Caco-2 (cell line): Measurements from ENCODE around the gene FOLR2. TPM values are rescaled to one million over a fixed set of nuclear protein-coding genes. Genes with fewer than 3 reads are reported as not detected.
A peak's percentile ranks its signal among the peaks of the same experiment; 100 is the strongest.
"Not testable (repeated sequence)": the region's sequence is repeated elsewhere in the genome, so short reads cannot be mapped to it uniquely, and the experiment has no call there.

Experiments
- BruUV-seq: library from RNA; stranded (reverse); fragments of 400-500 nt; replicated peaks from 2 replicates; lab custom pipeline; 2021; lab: Mats Ljungman, UMichigan
- CTCF ChIA-PET: fragments of 300-600 bp; sonication (Branson Sonifier 250); formaldehyde crosslinking; loops from one replicate; lab custom pipeline; 2022; ENCODE audit warnings: antibody characterized with exemption; lab: Charles Lee
- POLR2A ChIA-PET: fragments of 300-600 bp; sonication (Branson Sonifier 250); formaldehyde crosslinking; loops from one replicate; lab custom pipeline; 2022; ENCODE audit warnings: antibody characterized with exemption; lab: Charles Lee
- DNase-seq, 2 experiments: peaks; one replicate each; pipeline versions ENCODE4 v3.0.0 to v3.0.0-alpha.2; 2020 to 2022
- H3K27me3 ChIP-seq: replicated peaks from 2 replicates; pipeline ENCODE4 v1.6.0; 2011; ENCODE audit warnings: low read length; ENCODE audit not compliant: control insufficient read depth, insufficient read depth
- H3K36me3 ChIP-seq: 2 replicates; pipeline ENCODE4 v1.5.1; 2011; ENCODE audit warnings: low read length; ENCODE audit not compliant: control insufficient read depth, insufficient read depth
- H3K4me1 ChIP-seq: fragments of 250-450 bp; sonication (Bioruptor Pico); 2 replicates; pipeline ENCODE4 v1.5.1; 2020; ENCODE audit warnings: mild to moderate bottlenecking
- H3K4me3 ChIP-seq: 2 replicates; pipeline ENCODE4 v1.5.1; 2011; ENCODE audit warnings: low read depth, mild to moderate bottlenecking, control low read depth, low read length
- H3K9me3 ChIP-seq: fragments of 250-450 bp; sonication (Bioruptor Pico); 2 replicates; pipeline ENCODE4 v1.5.1; 2020; ENCODE audit warnings: mild to moderate bottlenecking, moderate library complexity
- H3K27ac Mint-ChIP-seq: one replicate; pipeline ENCODE4 v1.8.0; 2022; ENCODE audit warnings: mixed read lengths; ENCODE audit not compliant: unreplicated experiment
- H3K27me3 Mint-ChIP-seq: one replicate; pipeline ENCODE4 v1.8.0; 2022; ENCODE audit warnings: mixed read lengths; ENCODE audit not compliant: insufficient read depth, unreplicated experiment
- H3K36me3 Mint-ChIP-seq: one replicate; pipeline ENCODE4 v1.8.0; 2022; ENCODE audit warnings: mild to moderate bottlenecking, mixed read lengths; ENCODE audit not compliant: insufficient read depth, unreplicated experiment
- H3K4me1 Mint-ChIP-seq: one replicate; pipeline ENCODE4 v1.8.0; 2022; ENCODE audit warnings: low read depth, mixed read lengths; ENCODE audit not compliant: unreplicated experiment
- H3K4me3 Mint-ChIP-seq: one replicate; pipeline ENCODE4 v1.8.0; 2022; ENCODE audit warnings: mild to moderate bottlenecking, moderate library complexity, mixed read lengths; ENCODE audit not compliant: unreplicated experiment
- H3K9me3 Mint-ChIP-seq: one replicate; pipeline ENCODE4 v1.8.0; 2022; ENCODE audit warnings: mixed read lengths; ENCODE audit not compliant: unreplicated experiment
- intact Hi-C: fragments of 100-400 bp; cut with micrococcal nuclease; formaldehyde crosslinking; loops from one replicate; pipeline ENCODE4 v1.10.0; 2022; ENCODE audit not compliant: unreplicated experiment
- total RNA-seq: library from RNA; stranded (reverse); gene quantifications from 2 replicates; pipeline ENCODE4 v1.2.3, GENCODE V29; 2022
- TF ChIP-seq, protein P1 (sequence below), 2 experiments: fragments of 200-600 bp in 1 of 2; IDR thresholded peaks; 1 replicate in 1 of 2; 2 replicates in 1 of 2; pipeline versions ENCODE4 v1.5.1 to v1.8.0; 2011 to 2022; ENCODE audit warnings: antibody characterized with exemption in 1 of 2, control low read depth in 1 of 2, inconsistent platforms in 1 of 2, low read depth in 1 of 2, low read length in 1 of 2, mild to moderate bottlenecking in 1 of 2, moderate library complexity in 1 of 2; ENCODE audit not compliant: insufficient read depth in 1 of 2, severe bottlenecking in 1 of 2, unreplicated experiment in 1 of 2

FOLR2 gene
- total RNA-seq, 1 experiment from 2014 or later: not detected

DNA sequence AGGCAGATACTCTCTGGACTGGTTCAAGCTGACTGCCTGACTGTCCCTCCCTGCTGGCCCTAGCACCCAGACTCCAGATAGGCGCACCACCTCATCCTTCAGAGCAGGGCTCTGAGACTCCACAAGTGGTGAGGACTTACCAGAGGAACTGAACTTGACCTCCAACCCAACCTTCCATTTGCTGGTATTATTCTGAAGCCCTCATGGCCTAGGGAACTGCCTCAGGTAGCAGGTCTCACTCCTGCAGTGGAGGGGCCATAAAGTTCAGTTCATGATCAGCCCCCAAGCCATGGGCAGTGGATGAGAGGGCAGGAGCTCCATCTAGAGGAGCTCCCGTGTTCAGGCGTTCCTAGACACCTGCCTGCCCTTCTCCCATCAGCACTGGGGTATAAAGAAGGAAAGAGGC, 35.0 kb upstream of the FOLR2 start:
- H3K36me3 Mint-ChIP-seq, H3K27me3 ChIP-seq, H3K9me3 Mint-ChIP-seq, POLR2A ChIA-PET, H3K4me3 ChIP-seq, H3K27me3 Mint-ChIP-seq, H3K4me3 Mint-ChIP-seq, H3K9me3 ChIP-seq, BruUV-seq, H3K36me3 ChIP-seq: not testable (repeated sequence)
- intact Hi-C loops: loop anchor here (1.0 to 5.0 kb wide), 2 partner anchors 37 to 41 kb away; partner anchors contain the start of gene INPPL1
- CTCF ChIA-PET: interaction anchor here (0.6 to 5.0 kb wide), 10 partner anchors 29 to 339 kb away, joined by 3 to 54 read pairs (median 4); partner anchors contain the start of gene FOLR3
- H3K27ac Mint-ChIP-seq: peak overlapping the region; percentile 40
- peaks cover 13% of the 10 kb centered on the region for H3K4me1 ChIP-seq
- H3K4me1 Mint-ChIP-seq: peaks cover 27% of the 10 kb centered on the region
- peak; percentile 65 to 77 for DNase-seq
- TF ChIP-seq, protein P1, sequence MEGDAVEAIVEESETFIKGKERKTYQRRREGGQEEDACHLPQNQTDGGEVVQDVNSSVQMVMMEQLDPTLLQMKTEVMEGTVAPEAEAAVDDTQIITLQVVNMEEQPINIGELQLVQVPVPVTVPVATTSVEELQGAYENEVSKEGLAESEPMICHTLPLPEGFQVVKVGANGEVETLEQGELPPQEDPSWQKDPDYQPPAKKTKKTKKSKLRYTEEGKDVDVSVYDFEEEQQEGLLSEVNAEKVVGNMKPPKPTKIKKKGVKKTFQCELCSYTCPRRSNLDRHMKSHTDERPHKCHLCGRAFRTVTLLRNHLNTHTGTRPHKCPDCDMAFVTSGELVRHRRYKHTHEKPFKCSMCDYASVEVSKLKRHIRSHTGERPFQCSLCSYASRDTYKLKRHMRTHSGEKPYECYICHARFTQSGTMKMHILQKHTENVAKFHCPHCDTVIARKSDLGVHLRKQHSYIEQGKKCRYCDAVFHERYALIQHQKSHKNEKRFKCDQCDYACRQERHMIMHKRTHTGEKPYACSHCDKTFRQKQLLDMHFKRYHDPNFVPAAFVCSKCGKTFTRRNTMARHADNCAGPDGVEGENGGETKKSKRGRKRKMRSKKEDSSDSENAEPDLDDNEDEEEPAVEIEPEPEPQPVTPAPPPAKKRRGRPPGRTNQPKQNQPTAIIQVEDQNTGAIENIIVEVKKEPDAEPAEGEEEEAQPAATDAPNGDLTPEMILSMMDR (IDR thresholded peaks at IDR 0.05; ENCODE audit: insufficient read depth in 1 of 2, low read depth in 1 of 2, low read length in 1 of 2, severe bottlenecking in 1 of 2, unreplicated experiment in 1 of 2): peak; percentile 57 to 72

DNA sequence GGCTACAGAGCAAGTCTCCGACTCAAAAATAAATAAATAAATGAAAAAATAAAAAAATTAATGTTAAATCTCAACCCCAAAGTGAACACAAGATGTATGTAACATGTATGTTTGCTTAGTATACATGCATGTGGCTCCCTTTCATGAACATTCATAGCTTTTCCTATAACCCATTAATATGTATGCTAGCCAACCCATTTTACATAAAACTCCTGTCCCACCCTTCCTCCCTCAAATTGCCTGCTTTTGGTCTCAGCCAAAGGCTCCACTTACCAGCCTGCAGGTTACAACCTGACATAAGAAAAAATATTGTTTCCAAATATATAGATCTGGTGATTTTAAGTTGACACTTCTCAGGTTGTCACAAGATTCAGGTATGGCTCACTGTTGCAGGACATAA, 28.3 kb upstream of the FOLR2 start:
- POLR2A ChIA-PET: no interaction called here

DNA sequence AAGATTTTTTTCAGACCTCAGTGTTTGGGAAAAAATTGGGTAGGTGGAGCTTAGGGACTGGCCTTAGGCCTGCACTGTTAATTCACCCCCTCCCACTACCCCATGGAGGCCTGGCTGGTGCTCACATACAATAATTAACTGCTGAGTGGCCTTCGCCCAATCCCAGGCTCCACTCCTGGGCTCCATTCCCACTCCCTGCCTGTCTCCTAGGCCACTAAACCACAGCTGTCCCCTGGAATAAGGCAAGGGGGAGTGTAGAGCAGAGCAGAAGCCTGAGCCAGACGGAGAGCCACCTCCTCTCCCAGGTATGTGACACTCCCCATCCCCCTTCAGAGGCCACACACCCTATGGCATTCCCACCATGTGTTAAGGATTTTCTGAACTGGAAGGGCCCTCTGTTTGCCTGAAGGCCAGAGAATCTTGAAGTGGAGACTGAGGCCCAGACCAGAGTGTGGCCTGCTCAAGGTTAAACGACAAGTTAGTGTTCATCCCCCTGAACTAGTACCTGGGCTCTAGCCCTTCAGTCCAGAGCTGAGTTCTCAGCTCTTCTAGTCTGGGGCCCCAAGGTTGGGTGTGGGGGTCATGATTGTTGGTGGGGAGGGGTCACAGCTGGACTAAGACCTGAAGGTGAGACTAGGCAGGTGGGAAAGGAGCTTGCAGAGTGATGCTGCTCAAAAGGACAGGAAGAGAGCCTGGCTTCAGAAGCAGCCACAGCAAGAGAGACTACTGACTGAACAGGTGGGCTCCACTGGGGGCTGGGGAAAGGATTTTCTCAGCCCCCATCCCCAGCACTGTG, 26.9 kb upstream of the FOLR2 start:
- TF ChIP-seq, protein P1 (IDR thresholded peaks at IDR 0.05; ENCODE audit: insufficient read depth in 1 of 2, low read depth in 1 of 2, low read length in 1 of 2, severe bottlenecking in 1 of 2, unreplicated experiment in 1 of 2): no peak
- Histone ChIP-seq H3K9me3 (no peaks in the 10 kb centered on the region), H3K36me3 (no peaks in the 10 kb centered on the region), H3K4me1 (peaks cover 34% of the 10 kb centered on the region), H3K27me3 (no peaks in the 10 kb centered on the region), H3K4me3 (no peak overlapping the region)
- TSS peak; percentile 13 for BruUV-seq
- no peaks in the 10 kb centered on the region for H3K36me3 Mint-ChIP-seq
- DNase-seq: peak; percentile 77 to 88
- peak overlapping the region; percentile 27 for H3K4me3 Mint-ChIP-seq
- intact Hi-C loops: no loop called here
- no peaks in the 10 kb centered on the region for H3K27me3 Mint-ChIP-seq
- H3K27ac Mint-ChIP-seq: peak overlapping the region; percentile 93
- POLR2A ChIA-PET: interaction anchor here (0.6 to 1.6 kb wide), 3 partner anchors 53 to 348 kb away, joined by 4 to 5 read pairs (median 4); partner anchors contain the start of gene ANAPC15
- CTCF ChIA-PET: interaction anchor here (0.5 to 1.5 kb wide), 6 partner anchors 13 to 485 kb away, joined by 3 to 6 read pairs (median 3); no protein-coding TSS in a partner anchor
- peaks cover 23% of the 10 kb centered on the region for H3K4me1 Mint-ChIP-seq
- H3K9me3 Mint-ChIP-seq: no peaks in the 10 kb centered on the region

More for the DNA sequence above, 28.3 kb upstream of the FOLR2 start:
- Histone ChIP-seq H3K4me3 (no peak overlapping the region), H3K36me3 (no peaks in the 10 kb centered on the region), H3K4me1 (peaks cover 38% of the 10 kb centered on the region), H3K27me3 (no peaks in the 10 kb centered on the region), H3K9me3 (no peaks in the 10 kb centered on the region)
- TF ChIP-seq, protein P1 (IDR thresholded peaks at IDR 0.05; ENCODE audit: insufficient read depth in 1 of 2, low read depth in 1 of 2, low read length in 1 of 2, severe bottlenecking in 1 of 2, unreplicated experiment in 1 of 2): no peak
- Mint-ChIP-seq H3K27me3 (no peaks in the 10 kb centered on the region), H3K36me3 (no peaks in the 10 kb centered on the region), H3K4me1 (peaks cover 29% of the 10 kb centered on the region), H3K4me3 (no peak overlapping the region), H3K27ac (no peak overlapping the region), H3K9me3 (no peaks in the 10 kb centered on the region)
- CTCF ChIA-PET: interaction anchor here (0.9 kb wide), 1 partner anchor 163 kb away, joined by 3 read pairs; no protein-coding TSS in a partner anchor
- DNase-seq: no peak
- BruUV-seq: no TSS peak
- intact Hi-C loops: no loop called here
